H9 (cell line): ENCODE data around the gene TMEM31. TPM values are rescaled to one million over a fixed set of nuclear protein-coding genes. Genes with fewer than 3 reads are reported as not detected.

Experiments used
- DNase-seq: peaks from one replicate; pipeline ENCODE4 v3.0.0-alpha.2; 2017
- H2AFZ ChIP-seq: one replicate; pipeline ENCODE4 v1.6.1; 2013; ENCODE audit warnings: mild to moderate bottlenecking, low read length, control low read depth, moderate library complexity
- H2AK5ac ChIP-seq: 2 replicates; pipeline ENCODE4 v1.6.1; 2013; ENCODE audit warnings: low read length, control low read depth, mixed read lengths; ENCODE audit not compliant: insufficient read length
- H2BK120ac ChIP-seq: one replicate; pipeline ENCODE4 v1.6.1; 2013; ENCODE audit warnings: low read depth, mild to moderate bottlenecking, low read length, control low read depth, inconsistent platforms; ENCODE audit not compliant: poor library complexity, severe bottlenecking
- H2BK12ac ChIP-seq: 2 replicates; pipeline ENCODE4 v1.6.1; 2013; ENCODE audit warnings: low read length, control low read depth, mixed read lengths, low read depth; ENCODE audit not compliant: insufficient read length
- H2BK15ac ChIP-seq: 2 replicates; pipeline ENCODE4 v1.6.1; 2013; ENCODE audit warnings: low read depth, low read length, control low read depth
- H2BK20ac ChIP-seq: one replicate; pipeline ENCODE4 v1.6.1; 2013; ENCODE audit warnings: low read depth, mild to moderate bottlenecking, low read length, control low read depth, inconsistent platforms; ENCODE audit not compliant: poor library complexity, severe bottlenecking
- H2BK5ac ChIP-seq: 2 replicates; pipeline ENCODE4 v1.6.1; 2013; ENCODE audit warnings: low read length, control low read depth, mixed read lengths; ENCODE audit not compliant: insufficient read length
- H3K14ac ChIP-seq: 2 replicates; pipeline ENCODE4 v1.6.1; 2013; ENCODE audit warnings: low read length, control low read depth; ENCODE audit not compliant: insufficient read depth
- H3K18ac ChIP-seq: 2 replicates; pipeline ENCODE4 v1.6.1; 2013; ENCODE audit warnings: low read depth, mild to moderate bottlenecking, mixed read lengths, low read length, control low read depth; ENCODE audit not compliant: insufficient read length
- H3K23ac ChIP-seq: 2 replicates; pipeline ENCODE4 v1.6.1; 2013; ENCODE audit warnings: low read length, control low read depth, mixed read lengths, low read depth; ENCODE audit not compliant: insufficient read length
- H3K23me2 ChIP-seq: 2 replicates; pipeline ENCODE4 v1.6.1; 2013; ENCODE audit warnings: low read depth, mild to moderate bottlenecking, mixed read lengths, low read length, control low read depth; ENCODE audit not compliant: insufficient read length, poor library complexity, severe bottlenecking
- H3K27ac ChIP-seq: 2 replicates; pipeline ENCODE4 v1.5.1; 2013; ENCODE audit warnings: low read length, control low read depth, mixed read lengths, low read depth; ENCODE audit not compliant: insufficient read length
- H3K27me3 ChIP-seq: 2 replicates; pipeline ENCODE4 v1.6.1; 2013; ENCODE audit warnings: low read length, control low read depth, inconsistent platforms; ENCODE audit not compliant: insufficient read depth
- H3K4ac ChIP-seq: 2 replicates; pipeline ENCODE4 v1.6.1; 2013; ENCODE audit warnings: low read depth, mild to moderate bottlenecking, control low read depth, inconsistent platforms, low read length, moderate library complexity
- H3K4me1 ChIP-seq: 2 replicates; pipeline ENCODE4 v1.6.1; 2013; ENCODE audit warnings: low read length, control low read depth, inconsistent platforms; ENCODE audit not compliant: insufficient read depth
- H3K4me2 ChIP-seq: 2 replicates; pipeline ENCODE4 v1.6.1; 2013; ENCODE audit warnings: low read length, control low read depth, mixed read lengths; ENCODE audit not compliant: insufficient read length, insufficient read depth
- H3K56ac ChIP-seq: 2 replicates; pipeline ENCODE4 v1.6.1; 2013; ENCODE audit warnings: low read depth, mild to moderate bottlenecking, mixed read lengths, low read length, control low read depth; ENCODE audit not compliant: insufficient read length
- H3K79me1 ChIP-seq: 2 replicates; pipeline ENCODE4 v1.6.1; 2013; ENCODE audit warnings: low read depth, mild to moderate bottlenecking, moderate library complexity, low read length, control low read depth, inconsistent platforms; ENCODE audit not compliant: insufficient read depth, poor library complexity, severe bottlenecking
- H3K79me2 ChIP-seq: 2 replicates; pipeline ENCODE4 v1.6.1; 2013; ENCODE audit warnings: low read length, control low read depth, inconsistent platforms; ENCODE audit not compliant: insufficient read depth
- H3K9ac ChIP-seq: 2 replicates; pipeline ENCODE4 v1.6.1; 2013; ENCODE audit warnings: low read length, control low read depth, mixed read lengths; ENCODE audit not compliant: insufficient read length; ENCODE audit errors: extremely low read depth
- H3K9me3 ChIP-seq: one replicate; pipeline ENCODE4 v1.6.1; 2013; ENCODE audit warnings: low read depth, low read length, inconsistent platforms; ENCODE audit not compliant: control insufficient read depth
- H3T11ph ChIP-seq: one replicate; pipeline ENCODE4 v1.6.1; 2013; ENCODE audit warnings: mild to moderate bottlenecking, low read length, control low read depth, inconsistent platforms
- H4K20me1 ChIP-seq: one replicate; pipeline ENCODE4 v1.6.1; 2013; ENCODE audit not compliant: control insufficient read depth, insufficient read length, insufficient read depth
- H4K5ac ChIP-seq: 2 replicates; pipeline ENCODE4 v1.6.1; 2013; ENCODE audit warnings: low read depth, mild to moderate bottlenecking, mixed read lengths, low read length, control low read depth; ENCODE audit not compliant: insufficient read length
- H4K8ac ChIP-seq: replicated peaks from 2 replicates; pipeline ENCODE4 v1.6.1; 2013; ENCODE audit warnings: low read length, control low read depth, mixed read lengths, low read depth; ENCODE audit not compliant: insufficient read length
- H4K91ac ChIP-seq: 2 replicates; pipeline ENCODE4 v1.6.1; 2013; ENCODE audit warnings: low read depth, mild to moderate bottlenecking, moderate library complexity, mixed read lengths, low read length, control low read depth; ENCODE audit not compliant: insufficient read length
- H3K27ac Mint-ChIP-seq, 3 experiments: 2 replicates in 2 of 3; 3 replicates in 1 of 3; pipeline ENCODE4 v1.8.0; 2020 to 2021; ENCODE audit warnings: mixed read lengths in 3 of 3, mild to moderate bottlenecking in 1 of 3, moderate library complexity in 1 of 3
- H3K27me3 Mint-ChIP-seq: 2 replicates; pipeline ENCODE4 v1.8.0; 2021; ENCODE audit warnings: low read depth, mild to moderate bottlenecking, moderate library complexity, mixed read lengths
- H3K36me3 Mint-ChIP-seq, 3 experiments: 2 replicates in 2 of 3; 3 replicates in 1 of 3; pipeline ENCODE4 v1.8.0; 2020 to 2021; ENCODE audit warnings: low read depth in 3 of 3, mixed read lengths in 3 of 3; ENCODE audit not compliant: insufficient read depth in 1 of 3
- H3K4me1 Mint-ChIP-seq, 2 experiments: 2 replicates each; pipeline ENCODE4 v1.8.0; 2020; ENCODE audit warnings: mixed read lengths in 2 of 2
- H3K4me3 Mint-ChIP-seq, 2 experiments: 2 replicates in 1 of 2; 3 replicates in 1 of 2; pipeline ENCODE4 v1.8.0; 2020 to 2021; ENCODE audit warnings: mild to moderate bottlenecking in 2 of 2, mixed read lengths in 2 of 2, moderate library complexity in 1 of 2
- H3K9me3 Mint-ChIP-seq, 2 experiments: 2 replicates in 1 of 2; 3 replicates in 1 of 2; pipeline ENCODE4 v1.8.0; 2020; ENCODE audit warnings: mild to moderate bottlenecking in 2 of 2, mixed read lengths in 2 of 2, moderate library complexity in 1 of 2
- WGBS: extraction: QIAGEN DNeasy Blood & Tissue Kit; methylation state at CpG from one replicate; pipeline ENCODE4 v1.1.7; 2013; ENCODE audit warnings: missing lambda C conversion rate, low lambda C conversion rate, mixed read lengths; ENCODE audit not compliant: insufficient read length; ENCODE audit errors: extremely low coverage; 5-methylcytosine and 5-hydroxymethylcytosine counted together
- long read RNA-seq: library from polyadenylated mRNA; unstranded; transcript quantifications from one replicate; pipeline ENCODE4 v2.0.0, GENCODE V29; 2020
- total RNA-seq: library from RNA; stranded (reverse); gene quantifications from 2 replicates; pipeline ENCODE4 v1.2.1, GENCODE V29; 2021
- TF ChIP-seq, protein P1 (sequence below): fragments of 200-600 bp; sonication (generic); conservative IDR thresholded peaks from 3 replicates; pipeline ENCODE4 v1.8.0; 2021; ENCODE audit warnings: antibody characterized with exemption, mild to moderate bottlenecking

Gene TMEM31
- total RNA-seq: 0.55 and 0.64 TPM in 2 replicates
- long read RNA-seq: 0 reads

- no peak for DNase-seq
- peaks cover 0 to 40% of the 10 kb centered on the region in 2 experiments; a peak in 2 of 5 replicates for H3K9me3 Mint-ChIP-seq
- H4K91ac ChIP-seq: no peak within 1 kb of the TSS
These were observed at the start of gene TMEM31 for GRCh38 chrX:103710609-103711008. Gene TMEM31 (plus strand): TSS chrX:103710909. CDS start chrX:103712259, 1,350 bp downstream.

More at GRCh38 chrX:103710609-103711008, at the start of gene TMEM31:
- Histone ChIP-seq H3T11ph (no peak within 1 kb of the TSS), H3K14ac (peak within 1 kb of the TSS; percentile 21; the same call in 1 of the 2 replicates), H4K8ac (no peak within 1 kb of the TSS), H3K27me3 (no peaks in the 10 kb centered on the region), H4K5ac (no peak within 1 kb of the TSS), H3K23me2 (no peaks in the 10 kb centered on the region), H2BK120ac (no peak within 1 kb of the TSS), H3K9ac (no peak within 1 kb of the TSS), H3K4ac (no peak within 1 kb of the TSS), H2BK15ac (no peak within 1 kb of the TSS), H2AFZ (no peak within 1 kb of the TSS), H3K79me1 (no peaks in the 10 kb centered on the region), H2BK5ac (no peak within 1 kb of the TSS), H4K20me1 (no peaks in the 10 kb centered on the region), H2BK12ac (no peak within 1 kb of the TSS), H3K56ac (no peak within 1 kb of the TSS), H3K18ac (peak within 1 kb of the TSS; percentile 43), H3K4me1 (peaks cover 1% of the 10 kb centered on the region; the same call in 1 of the 2 replicates), H3K4me2 (no peak within 1 kb of the TSS), H3K23ac (no peak within 1 kb of the TSS), H2BK20ac (no peak within 1 kb of the TSS), H2AK5ac (no peak within 1 kb of the TSS), H3K27ac (no peak within 1 kb of the TSS), H3K9me3 (no peaks in the 10 kb centered on the region), H3K79me2 (no peaks in the 10 kb centered on the region)
- H3K27ac Mint-ChIP-seq: peak within 1 kb of the TSS; percentile 41 to 64 (median 50)
- H3K4me3 Mint-ChIP-seq: no peak within 1 kb of the TSS
- H3K27me3 Mint-ChIP-seq: peaks cover 6% of the 10 kb centered on the region; the same call in 1 of the 2 replicates
- TF ChIP-seq, protein P1, sequence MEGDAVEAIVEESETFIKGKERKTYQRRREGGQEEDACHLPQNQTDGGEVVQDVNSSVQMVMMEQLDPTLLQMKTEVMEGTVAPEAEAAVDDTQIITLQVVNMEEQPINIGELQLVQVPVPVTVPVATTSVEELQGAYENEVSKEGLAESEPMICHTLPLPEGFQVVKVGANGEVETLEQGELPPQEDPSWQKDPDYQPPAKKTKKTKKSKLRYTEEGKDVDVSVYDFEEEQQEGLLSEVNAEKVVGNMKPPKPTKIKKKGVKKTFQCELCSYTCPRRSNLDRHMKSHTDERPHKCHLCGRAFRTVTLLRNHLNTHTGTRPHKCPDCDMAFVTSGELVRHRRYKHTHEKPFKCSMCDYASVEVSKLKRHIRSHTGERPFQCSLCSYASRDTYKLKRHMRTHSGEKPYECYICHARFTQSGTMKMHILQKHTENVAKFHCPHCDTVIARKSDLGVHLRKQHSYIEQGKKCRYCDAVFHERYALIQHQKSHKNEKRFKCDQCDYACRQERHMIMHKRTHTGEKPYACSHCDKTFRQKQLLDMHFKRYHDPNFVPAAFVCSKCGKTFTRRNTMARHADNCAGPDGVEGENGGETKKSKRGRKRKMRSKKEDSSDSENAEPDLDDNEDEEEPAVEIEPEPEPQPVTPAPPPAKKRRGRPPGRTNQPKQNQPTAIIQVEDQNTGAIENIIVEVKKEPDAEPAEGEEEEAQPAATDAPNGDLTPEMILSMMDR: no peak
- H3K4me1 Mint-ChIP-seq: peaks cover 16 to 19% of the 10 kb centered on the region in 2 experiments
- H3K36me3 Mint-ChIP-seq: no peaks in the 10 kb centered on the region; a peak in 1 of 7 replicates
- no CpG with 5 or more reads among the region's 5 CpGs for WGBS
